ENCODE data around the gene PGGT1B. TPM values are rescaled to one million over a fixed set of nuclear protein-coding genes. Genes with fewer than 3 reads are reported as not detected.

Gene PGGT1B
- polyA plus RNA-seq, 2 donors, result 2.0 to 5.9 TPM

Other genes starting within 250 kb of the PGGT1B start
- gene TRIM36, start 93.0 kb downstream of the PGGT1B start, polyA plus RNA-seq, result under 1 TPM; 0.20 to 0.37 TPM
- 1 to 10 TPM; 3.2 to 3.8 TPM for gene CCDC112, start 33.8 kb upstream of the PGGT1B start, polyA plus RNA-seq